HUES64 (cell line): ENCODE results near the gene SERTM1.

Source experiments
- H3K27ac ChIP-seq: 2 replicates; pipeline ENCODE4 v1.7.0; 2013; ENCODE audit warnings: low read depth, low read length, inconsistent platforms
- H3K27me3 ChIP-seq: 2 replicates; pipeline ENCODE4 v1.6.1; 2013; ENCODE audit warnings: mild to moderate bottlenecking, low read length; ENCODE audit not compliant: insufficient read depth
- H3K36me3 ChIP-seq: 2 replicates; pipeline ENCODE4 v1.6.1; 2013; ENCODE audit warnings: mild to moderate bottlenecking, low read length; ENCODE audit not compliant: insufficient read depth
- H3K4me1 ChIP-seq: 2 replicates; pipeline ENCODE4 v1.6.1; 2013; ENCODE audit warnings: mild to moderate bottlenecking, low read length, moderate library complexity; ENCODE audit not compliant: insufficient read depth
- H3K4me3 ChIP-seq: 2 replicates; pipeline ENCODE4 v1.5.1; 2013; ENCODE audit warnings: mild to moderate bottlenecking, low read length, moderate library complexity
- H3K9ac ChIP-seq: 2 replicates; pipeline ENCODE4 v1.6.1; 2013; ENCODE audit warnings: mild to moderate bottlenecking, low read depth, low read length
- H3K9me3 ChIP-seq: 2 replicates; pipeline ENCODE4 v1.6.1; 2013; ENCODE audit warnings: low read depth, low read length; ENCODE audit not compliant: insufficient read depth
- WGBS: fragments of 150-250, 120-280 bp; methylation state at CpG from one replicate; pipeline ENCODE4 v1.1.7; 2013; ENCODE audit warnings: missing lambda C conversion rate; 5-methylcytosine and 5-hydroxymethylcytosine counted together

SERTM1 gene

DNA sequence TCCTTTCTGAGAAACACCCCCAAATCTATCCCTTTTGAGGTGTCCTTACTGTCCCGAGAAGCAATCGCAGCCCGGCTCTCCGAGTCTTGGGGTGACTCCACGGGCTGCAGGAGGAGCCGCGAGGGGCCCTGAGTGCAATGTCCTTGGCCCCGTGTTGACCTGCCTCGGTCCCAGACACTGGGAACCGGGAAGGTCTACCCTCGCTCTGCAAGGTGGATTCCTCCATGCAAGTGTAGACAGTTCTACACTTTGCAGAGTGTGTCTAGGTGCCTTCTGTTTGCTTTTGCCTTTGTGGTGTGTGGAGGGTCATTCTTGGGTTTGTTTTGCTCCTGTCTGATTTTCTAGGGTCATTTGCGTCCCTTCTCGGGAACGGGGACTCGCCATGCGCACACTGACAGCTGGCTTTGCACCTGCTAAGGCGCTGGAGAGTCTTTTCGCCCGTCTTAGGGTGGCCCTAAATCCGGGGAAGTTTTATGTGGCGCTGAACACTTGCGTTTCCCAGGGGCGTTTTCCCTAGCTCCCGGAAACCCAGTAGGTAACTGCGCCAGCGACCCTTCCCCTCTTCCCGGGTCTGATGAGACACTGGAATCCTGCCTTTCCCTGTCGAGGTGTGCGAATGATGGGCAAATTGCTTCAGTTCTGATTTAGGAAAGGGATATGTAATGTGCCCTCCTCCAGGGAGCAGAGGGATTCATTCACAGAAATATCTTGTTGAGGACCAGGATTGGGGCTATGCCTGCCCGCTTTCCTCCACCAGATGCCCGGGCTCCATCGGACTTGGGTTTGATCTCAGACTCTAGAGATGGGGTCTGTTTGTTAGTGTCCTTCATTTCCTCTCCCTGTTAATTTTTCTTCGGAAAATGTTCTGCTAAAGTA lies 755 bp downstream of the SERTM1 start:
- no peak overlapping the region for H3K27ac ChIP-seq
- peak overlapping the region; percentile 13; the same call in 1 of the 2 replicates for H3K9ac ChIP-seq
- H3K27me3 ChIP-seq: peaks cover 71% of the 10 kb centered on the region
- H3K9me3 ChIP-seq: no peaks in the 10 kb centered on the region
- WGBS: 14% methylated on average over 33 of the region's 33 CpGs
- peaks cover 4% of the 10 kb centered on the region; the same call in 1 of the 2 replicates for H3K4me1 ChIP-seq
- H3K4me3 ChIP-seq: peak overlapping the region; percentile 62
- no peaks in the 10 kb centered on the region for H3K36me3 ChIP-seq

- H3K9ac ChIP-seq: no peak overlapping the region
- H3K9me3 ChIP-seq: no peaks in the 10 kb centered on the region
- no peaks in the 10 kb centered on the region for H3K36me3 ChIP-seq
- no peak overlapping the region for H3K27ac ChIP-seq
- H3K27me3 ChIP-seq: peaks cover 71% of the 10 kb centered on the region
- no peak overlapping the region for H3K4me3 ChIP-seq
- WGBS: 33% methylated on average over 11 of the region's 11 CpGs
- peaks cover 4% of the 10 kb centered on the region; the same call in 1 of the 2 replicates for H3K4me1 ChIP-seq
These were observed 1.4 kb downstream of the SERTM1 start for GRCh38 chr13:36675213-36675536.

- no peak overlapping the region for H3K9ac ChIP-seq
- H3K36me3 ChIP-seq: no peaks in the 10 kb centered on the region
- 96% methylated on average over 6 of the region's 6 CpGs for WGBS
- H3K27ac ChIP-seq: no peak overlapping the region
- H3K4me1 ChIP-seq: no peaks in the 10 kb centered on the region; the same call in 1 of the 2 replicates
- peaks cover 20% of the 10 kb centered on the region for H3K27me3 ChIP-seq
- no peak overlapping the region for H3K4me3 ChIP-seq
- no peaks in the 10 kb centered on the region for H3K9me3 ChIP-seq
These were observed 7.1 kb downstream of the SERTM1 start for GRCh38 chr13:36680913-36681312.

DNA sequence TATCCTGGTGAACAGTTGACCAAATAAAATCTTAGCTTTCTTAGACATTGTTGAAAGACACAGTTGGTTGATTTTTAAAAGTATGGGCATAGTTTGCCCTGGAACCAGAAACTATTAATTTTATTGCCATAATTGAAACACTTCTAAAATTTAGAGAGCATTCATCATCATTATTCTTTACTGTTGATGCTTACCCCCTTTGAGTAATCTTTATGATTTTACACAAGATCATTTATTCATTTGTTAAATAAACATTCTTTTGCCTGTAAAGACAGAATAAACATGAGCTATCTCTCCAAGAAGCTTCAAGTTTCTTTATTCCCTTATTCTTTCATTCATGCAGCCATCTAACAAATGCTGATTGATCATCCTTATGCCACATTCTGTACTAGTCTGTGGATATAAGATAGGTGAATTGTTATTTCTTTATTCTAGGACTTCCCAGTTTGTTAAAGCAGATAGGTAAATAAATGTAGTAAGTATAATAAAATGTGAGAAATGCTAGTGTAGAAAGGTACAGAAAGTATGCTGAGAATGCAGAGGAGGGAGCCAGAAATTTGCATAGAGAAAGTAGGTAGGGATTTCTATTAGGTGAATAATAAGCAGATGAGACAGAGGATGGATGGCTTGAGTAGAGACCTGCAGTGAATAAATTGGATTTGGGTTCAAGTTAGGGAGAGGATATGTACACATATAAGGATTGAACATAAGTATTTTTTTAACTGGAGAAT lies 8.2 kb downstream of the SERTM1 start:
- Histone ChIP-seq H3K27me3 (peaks cover 9% of the 10 kb centered on the region; the same call in 1 of the 2 replicates), H3K9ac (no peak overlapping the region), H3K4me3 (no peak overlapping the region), H3K9me3 (no peaks in the 10 kb centered on the region), H3K36me3 (no peaks in the 10 kb centered on the region), H3K4me1 (no peaks in the 10 kb centered on the region; the same call in 1 of the 2 replicates), H3K27ac (no peak overlapping the region)

- H3K36me3 ChIP-seq: no peaks in the 10 kb centered on the region
- no peaks in the 10 kb centered on the region; the same call in 1 of the 2 replicates for H3K4me1 ChIP-seq
- no peak overlapping the region for H3K27ac ChIP-seq
- no peak overlapping the region for H3K9ac ChIP-seq
- no peak overlapping the region for H3K4me3 ChIP-seq
- no peaks in the 10 kb centered on the region for H3K27me3 ChIP-seq
- no peaks in the 10 kb centered on the region for H3K9me3 ChIP-seq
- WGBS: 96% methylated on average over 6 of the region's 6 CpGs
These were observed 9.9 kb downstream of the SERTM1 start for GRCh38 chr13:36683701-36684100.

DNA sequence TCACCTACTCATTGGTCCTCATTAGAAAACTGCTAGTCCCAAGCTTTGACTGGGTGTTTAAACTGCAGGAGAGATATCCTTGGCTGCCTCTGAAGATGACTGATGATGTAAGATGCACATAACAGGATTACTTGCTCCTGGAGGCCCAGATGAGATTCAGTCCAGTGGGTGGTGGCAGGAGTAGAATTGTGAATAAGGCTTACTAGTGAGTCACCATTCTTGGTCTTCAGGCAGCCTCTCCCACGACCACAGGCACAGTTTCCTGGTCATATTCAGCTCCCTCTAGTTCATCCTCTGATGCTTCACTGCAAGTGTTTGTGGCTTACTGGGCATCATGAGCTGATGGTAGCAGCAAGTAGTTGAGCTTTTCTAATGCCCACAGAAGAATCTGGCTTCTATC lies 12.1 kb downstream of the SERTM1 start:
- Histone ChIP-seq H3K36me3 (no peaks in the 10 kb centered on the region), H3K9ac (no peak overlapping the region), H3K4me1 (no peaks in the 10 kb centered on the region; the same call in 1 of the 2 replicates), H3K4me3 (no peak overlapping the region), H3K27me3 (no peaks in the 10 kb centered on the region), H3K27ac (no peak overlapping the region), H3K9me3 (no peaks in the 10 kb centered on the region)
- 60% methylated on average over 1 of the region's 1 CpG for WGBS

GRCh38 chr13:36696410-36697010 lies 22.7 kb downstream of the SERTM1 start:
- Histone ChIP-seq H3K9ac (no peak overlapping the region), H3K27me3 (no peaks in the 10 kb centered on the region)

GRCh38 chr13:36700170-36700569 lies 26.4 kb downstream of the SERTM1 start:
- Histone ChIP-seq H3K27me3 (no peaks in the 10 kb centered on the region), H3K27ac (no peak overlapping the region), H3K4me3 (no peak overlapping the region), H3K4me1 (no peaks in the 10 kb centered on the region), H3K9ac (no peak overlapping the region), H3K36me3 (no peaks in the 10 kb centered on the region), H3K9me3 (no peaks in the 10 kb centered on the region)
- WGBS: 89% methylated on average over 5 of the region's 5 CpGs

More at GRCh38 chr13:36696410-36697010, 22.7 kb downstream of the SERTM1 start:
- no peaks in the 10 kb centered on the region for H3K9me3 ChIP-seq
- H3K36me3 ChIP-seq: no peaks in the 10 kb centered on the region
- no peak overlapping the region for H3K4me3 ChIP-seq
- whole genome bisulfite sequencing: 93% methylated on average over 6 of the region's 9 CpGs
- H3K4me1 ChIP-seq: no peaks in the 10 kb centered on the region
- H3K27ac ChIP-seq: no peak overlapping the region

DNA sequence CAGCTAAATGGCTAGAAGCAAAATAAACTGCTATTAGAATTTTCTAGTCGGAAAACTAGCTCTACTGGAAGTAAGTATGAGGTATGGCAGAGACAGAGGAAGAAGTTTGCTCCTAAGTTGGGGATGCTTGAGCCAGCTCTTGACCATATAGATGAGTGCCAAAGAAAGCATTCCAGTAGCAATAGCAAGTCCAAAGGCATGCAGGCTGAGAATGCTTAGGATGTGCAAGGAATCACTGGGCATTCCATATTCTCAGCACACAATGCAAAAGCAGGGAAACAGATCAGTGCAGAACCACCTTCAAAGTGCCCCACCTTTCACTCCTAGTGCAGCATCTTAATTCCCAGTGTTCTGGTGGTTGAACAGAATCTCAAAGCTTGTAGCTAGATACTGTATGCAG lies 32.9 kb downstream of the SERTM1 start:
- Histone ChIP-seq H3K4me3 (no peak overlapping the region), H3K4me1 (no peaks in the 10 kb centered on the region), H3K27me3 (no peaks in the 10 kb centered on the region), H3K27ac (no peak overlapping the region), H3K36me3 (no peaks in the 10 kb centered on the region), H3K9me3 (no peaks in the 10 kb centered on the region), H3K9ac (no peak overlapping the region)
- 95% methylated on average over 1 of the region's 1 CpG for WGBS

DNA sequence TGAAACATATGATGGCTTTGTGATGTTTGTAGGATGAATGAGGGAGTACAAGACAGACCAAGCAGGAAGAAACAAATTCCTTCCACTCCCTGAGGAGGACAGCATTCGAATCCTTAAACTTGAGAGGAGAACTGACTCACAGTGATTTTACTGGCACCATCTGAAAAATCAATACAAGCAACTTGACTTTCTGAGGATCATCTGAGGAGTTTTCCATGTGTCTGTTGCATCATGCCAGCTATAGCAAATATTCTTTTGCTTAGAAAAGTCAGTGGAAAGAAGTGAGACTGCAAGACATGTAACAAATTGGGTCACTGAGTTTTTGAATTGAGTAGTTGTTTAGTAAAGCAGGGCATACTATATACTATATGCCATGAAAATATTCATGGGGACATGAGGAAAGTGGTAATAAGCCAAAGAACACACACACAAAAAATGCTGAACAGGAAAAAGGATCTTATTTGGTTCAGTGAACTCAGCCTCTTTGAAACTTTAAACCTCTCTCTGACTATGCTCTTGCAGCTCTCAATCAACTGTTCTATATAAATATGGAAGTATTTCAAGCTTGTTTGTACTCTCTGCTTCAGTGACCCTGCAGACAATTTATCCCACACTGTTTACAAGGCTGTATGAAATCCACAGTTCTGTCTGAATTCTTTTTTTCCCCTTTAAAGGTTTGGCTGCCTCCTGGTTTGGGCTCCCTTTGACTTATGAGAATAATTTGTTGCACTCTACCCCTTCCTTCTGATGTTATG lies 35.5 kb downstream of the SERTM1 start:
- WGBS: 92% methylated on average over 1 of the region's 1 CpG
- H3K4me3 ChIP-seq: no peak overlapping the region
- no peak overlapping the region for H3K27ac ChIP-seq
- H3K27me3 ChIP-seq: no peaks in the 10 kb centered on the region
- no peaks in the 10 kb centered on the region for H3K9me3 ChIP-seq
- H3K9ac ChIP-seq: no peak overlapping the region
- H3K4me1 ChIP-seq: 0 out of 2 replicates have a peak, but pooled peaks cover 3% of the 10 kb centered on the region
- no peaks in the 10 kb centered on the region for H3K36me3 ChIP-seq
